Vagina (tissue), 2 donors: ENCODE data around the gene SLC6A3. TPM values are rescaled to one million over a fixed set of nuclear protein-coding genes. Genes with fewer than 3 reads are reported as not detected.

ENCODE experiments used
- DNase-seq, 2 donors: peaks; one replicate each; pipeline ENCODE4 v3.0.0-alpha.2; 2017; ENCODE audit errors: extremely low spot score in 2 of 2
- H3K27ac ChIP-seq: fragments of 200-600 bp; sonication (generic); one replicate; pipeline ENCODE4 v1.5.1; 2019
- H3K27me3 ChIP-seq: fragments of 200-600 bp; sonication (generic); one replicate; pipeline ENCODE4 v1.5.1; 2019
- H3K36me3 ChIP-seq, 2 donors: fragments of 200-600 bp; sonication (generic); one replicate each; pipeline ENCODE4 v1.5.1; 2017 to 2019
- H3K4me1 ChIP-seq: fragments of 200-600 bp; sonication (generic); one replicate; pipeline ENCODE4 v1.5.1; 2019
- H3K4me3 ChIP-seq, 2 donors: fragments of 200-600 bp; sonication (generic); 1 replicate in 1 of 2; 2 replicates in 1 of 2; pipeline ENCODE4 v1.5.1; 2016 to 2019
- H3K9me3 ChIP-seq: fragments of 200-600 bp; sonication (generic); one replicate; pipeline ENCODE4 v1.5.1; 2019
- CTCF ChIP-seq, 3 experiments: fragments of 450-650 bp in 2 of 3; fragments of 200-600 bp in 1 of 3; sonication (generic) in 1 of 3; IDR thresholded peaks; one replicate each; pipeline ENCODE4 v1.5.1; 2017 to 2019; ENCODE audit warnings: antibody characterized with exemption in 3 of 3, mild to moderate bottlenecking in 2 of 3, moderate library complexity in 2 of 3
- POLR2A ChIP-seq, 2 donors: fragments of 450-650 bp; IDR thresholded peaks; one replicate each; pipeline ENCODE4 v1.6.1; 2017; ENCODE audit warnings: antibody characterized with exemption in 2 of 2, mild to moderate bottlenecking in 2 of 2, moderate library complexity in 2 of 2
- POLR2AphosphoS5 ChIP-seq, 2 donors: sonication (generic); formaldehyde crosslinking; IDR thresholded peaks; one replicate each; pipeline ENCODE4 v1.9.0; 2017; ENCODE audit warnings: antibody characterized with exemption in 2 of 2, mild to moderate bottlenecking in 2 of 2, low read depth in 1 of 2; ENCODE audit not compliant: insufficient read depth in 1 of 2
- intact Hi-C: fragments of 100-400 bp; cut with DNase I; formaldehyde crosslinking; loops from one replicate; pipeline ENCODE4 v1.15.1; 2023
- total RNA-seq: library from RNA; depleted of rRNA; stranded (reverse); fragments of >200 nt; gene quantifications from one replicate; pipeline ENCODE4 v1.2.3, GENCODE V29; 2016

The SLC6A3 gene
- total RNA-seq, 1 donor from 2014 or later = 0.49 TPM

- Histone ChIP-seq H3K27me3 (no peaks in the 10 kb centered on the region), H3K4me3 (no peak overlapping the region), H3K4me1 (peaks cover 17% of the 10 kb centered on the region), H3K27ac (no peak overlapping the region), H3K36me3 (no peaks in the 10 kb centered on the region), H3K9me3 (no peaks in the 10 kb centered on the region)
- TF ChIP-seq CTCF (IDR thresholded peaks at IDR 0.05) (no peak), POLR2A (IDR thresholded peaks at IDR 0.05) (no peak), POLR2AphosphoS5 (IDR thresholded peaks at IDR 0.05; ENCODE audit: insufficient read depth in 1 of 2, low read depth in 1 of 2) (no peak)
- DNase-seq = no peak
- intact Hi-C loops = no loop called here
Observed at GRCh38 chr5:1387059-1387755, 58.0 kb downstream of the SLC6A3 start.

- H3K9me3 ChIP-seq = no peaks in the 10 kb centered on the region
- peak overlapping the region; percentile 50 for H3K27ac ChIP-seq
- no peaks in the 10 kb centered on the region for H3K36me3 ChIP-seq
- TF ChIP-seq CTCF (IDR thresholded peaks at IDR 0.05) = no peak
- no peak for TF ChIP-seq POLR2A (IDR thresholded peaks at IDR 0.05)
- TF ChIP-seq POLR2AphosphoS5 (IDR thresholded peaks at IDR 0.05; ENCODE audit: insufficient read depth in 1 of 2, low read depth in 1 of 2) = no peak
- peak overlapping the region; percentile 57 to 60 for H3K4me3 ChIP-seq
- intact Hi-C loops = no loop called here
- DNase-seq = no peak
- peaks cover 17% of the 10 kb centered on the region for H3K4me1 ChIP-seq
- H3K27me3 ChIP-seq = no peaks in the 10 kb centered on the region
Observed at GRCh38 chr5:1386274-1386717, 58.9 kb downstream of the SLC6A3 start.

GRCh38 chr5:1385395-1386273, 59.6 kb downstream of the SLC6A3 start:
- Histone ChIP-seq H3K4me3 (peak overlapping the region; percentile 57 to 60), H3K36me3 (no peaks in the 10 kb centered on the region), H3K27me3 (no peaks in the 10 kb centered on the region), H3K9me3 (no peaks in the 10 kb centered on the region), H3K4me1 (peaks cover 20% of the 10 kb centered on the region), H3K27ac (peak overlapping the region; percentile 50)
- intact Hi-C loops = no loop called here
- TF ChIP-seq CTCF (IDR thresholded peaks at IDR 0.05) = no peak
- peak in 1 of 2 donors; percentile 63 for TF ChIP-seq POLR2AphosphoS5 (IDR thresholded peaks at IDR 0.05; ENCODE audit: insufficient read depth in 1 of 2, low read depth in 1 of 2)
- TF ChIP-seq POLR2A (IDR thresholded peaks at IDR 0.05) = peak in 1 of 2 donors; percentile 41
- DNase-seq = no peak

GRCh38 chr5:1384521-1384920, 60.7 kb downstream of the SLC6A3 start:
- no peak for TF ChIP-seq POLR2A (IDR thresholded peaks at IDR 0.05)
- TF ChIP-seq POLR2AphosphoS5 (IDR thresholded peaks at IDR 0.05; ENCODE audit: insufficient read depth in 1 of 2, low read depth in 1 of 2) = no peak
- TF ChIP-seq CTCF (IDR thresholded peaks at IDR 0.05) = no peak
- DNase-seq = no peak
- H3K27ac ChIP-seq = no peak overlapping the region
- intact Hi-C loops = no loop called here
- H3K9me3 ChIP-seq = no peaks in the 10 kb centered on the region
- no peaks in the 10 kb centered on the region for H3K27me3 ChIP-seq
- H3K4me1 ChIP-seq = peaks cover 25% of the 10 kb centered on the region
- no peaks in the 10 kb centered on the region for H3K36me3 ChIP-seq
- H3K4me3 ChIP-seq = no peak overlapping the region
